Ovary (tissue), 9 donors: ENCODE data around the gene AKT1S1. TPM values are rescaled to one million over a fixed set of nuclear protein-coding genes. Genes with fewer than 3 reads are reported as not detected.
A peak's percentile ranks its signal among the peaks of the same experiment; 100 is the strongest.

Experiments used
- DNase-seq, 5 donors: peaks; one replicate each; pipeline ENCODE4 v3.0.0-alpha.2; 2019 to 2020
- H3K27ac ChIP-seq, 2 donors: fragments of 200-600 bp; one replicate each; pipeline versions ENCODE4 v1.5.1 to v1.8.0; 2019 to 2022
- H3K27me3 ChIP-seq: fragments of 200-600 bp; one replicate; pipeline ENCODE4 v1.8.0; 2022
- H3K36me3 ChIP-seq: fragments of 200-600 bp; sonication (generic); one replicate; pipeline ENCODE4 v1.5.1; 2019
- H3K4me1 ChIP-seq: one replicate; pipeline ENCODE4 v1.8.1; 2013; ENCODE audit warnings: mild to moderate bottlenecking, moderate library complexity; ENCODE audit not compliant: insufficient read depth
- H3K4me3 ChIP-seq: fragments of 200-600 bp; sonication (generic); one replicate; pipeline ENCODE4 v1.5.1; 2017
- H3K9me3 ChIP-seq, 2 donors: fragments of 200-600 bp in 1 of 2; sonication (generic) in 1 of 2; one replicate each; pipeline versions ENCODE4 v1.5.1 to v1.8.1; 2013 to 2019; ENCODE audit warnings: mild to moderate bottlenecking in 1 of 2, moderate library complexity in 1 of 2
- EP300 ChIP-seq: sonication (generic); formaldehyde crosslinking; IDR thresholded peaks from one replicate; pipeline ENCODE4 v1.6.1; 2017; ENCODE audit warnings: antibody characterized with exemption
- POLR2A ChIP-seq: fragments of 450-650 bp; IDR thresholded peaks from one replicate; pipeline ENCODE4 v1.6.1; 2017; ENCODE audit warnings: antibody characterized with exemption, mild to moderate bottlenecking, moderate library complexity
- WGBS, 3 donors: extraction: QIAGEN DNeasy Blood & Tissue Kit in 1 of 3; methylation state at CpG; one replicate each; pipeline versions ENCODE4 v1.1.5 to v1.1.7; 2013 to 2017; 5-methylcytosine and 5-hydroxymethylcytosine counted together
- intact Hi-C, 4 donors: fragments of 100-400 bp; cut with DNase I; formaldehyde crosslinking; loops; one replicate each; pipeline versions ENCODE4 v1.11.0 to v1.15.1; 2022 to 2023
- polyA plus RNA-seq, 2 donors: library from polyadenylated mRNA; stranded (reverse); fragments of 200-250 nt in 1 of 2; fragments of 350-450 nt in 1 of 2; fragmentation: Illumina TruSeq in 1 of 2; extraction: RNeasy Lipid Tissue Mini Kit (QIAGEN cat#74804) in 1 of 2; gene quantifications; one replicate each; pipeline ENCODE4 v1.2.3, GENCODE V29; 2013 to 2014
- total RNA-seq, 7 donors: library from RNA; depleted of rRNA in 2 of 7; stranded (reverse); fragments of >200 nt in 2 of 7; fragmentation: NEBNext Ultra II Directional in 3 of 7; extraction: Animal tissue kit (Norgen Biotek cat#: 25700) in 3 of 7; gene quantifications; one replicate each; pipeline versions ENCODE4 v1.1.0 to v1.2.4, GENCODE V29; 2016 to 2023
- TF ChIP-seq, protein P1 (sequence below), 3 donors: fragments of 450-650 bp in 2 of 3; fragments of 200-600 bp in 1 of 3; IDR thresholded peaks; one replicate each; pipeline versions ENCODE4 v1.5.1 to v1.8.0; 2016 to 2022; ENCODE audit warnings: antibody characterized with exemption in 3 of 3, mild to moderate bottlenecking in 1 of 3
- donor health status: DM: no; HTN: no; CAD: no; lungs with moderate emphysema.
- donor health status: DM: no; HTN: no; CAD: no.
- donor health status: Bipolar disorder and iron deficiency.
- donor health status: DM: yes; HTN: yes; CAD: no.
- donor health status: DM: no; HTN: no; CAD: no.
- donor health status: DM: yes; HTN: yes; CAD: no.

The AKT1S1 gene
- total and polyA plus RNA-seq, 9 donors = 10.6 to 45.3 (median 30.0) TPM

DNA sequence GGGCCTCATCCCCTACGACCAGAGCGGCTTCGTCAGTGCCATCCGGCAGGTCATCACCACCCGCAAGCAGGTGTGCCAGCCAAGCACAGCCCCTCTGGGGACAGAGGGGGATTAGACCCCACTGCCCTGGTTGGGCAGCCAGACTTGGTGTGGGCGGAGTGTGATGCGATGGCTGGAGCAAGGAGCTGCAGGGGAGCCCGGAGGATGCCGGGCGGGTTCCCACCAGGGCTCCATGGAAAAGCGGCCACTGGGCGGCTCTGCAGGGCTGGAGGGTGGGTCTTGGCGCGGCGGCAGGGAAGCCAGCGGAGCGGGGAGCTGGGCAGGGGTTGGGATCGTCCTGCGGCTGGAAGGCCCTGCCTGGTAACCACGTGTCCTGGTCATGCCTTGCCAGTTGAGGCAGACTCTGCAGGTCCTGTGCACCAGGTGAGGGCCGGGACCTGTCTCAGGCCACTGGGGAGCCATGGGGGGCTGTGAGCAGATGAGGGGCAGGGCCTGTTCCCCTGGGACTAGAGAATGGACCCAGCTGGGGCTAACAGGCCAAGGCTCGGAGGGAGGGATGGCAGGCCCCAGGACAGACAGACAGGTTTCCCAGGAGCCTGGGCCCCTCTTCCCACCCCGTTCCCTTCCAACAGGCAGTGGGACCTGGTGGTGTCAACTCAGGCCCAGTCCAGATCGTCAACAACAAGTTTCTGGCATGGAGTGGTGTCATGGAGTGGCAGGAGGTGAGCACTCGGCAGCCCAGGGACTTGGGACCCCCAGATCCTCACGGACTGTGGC, 19.9 kb downstream of the AKT1S1 start:
- DNase-seq = peak in 3 of 5 donors; percentile 11 to 45 (median 38)
- H3K27me3 ChIP-seq = no peaks in the 10 kb centered on the region
- H3K36me3 ChIP-seq = no peaks in the 10 kb centered on the region
- no peak overlapping the region for H3K4me3 ChIP-seq
- no peak for TF ChIP-seq EP300
- no peak overlapping the region for H3K27ac ChIP-seq
- 82 to 89% (median 84%) methylated on average over 25 to 26 of the region's 26 CpGs for WGBS, 3 donors
- H3K9me3 ChIP-seq = no peaks in the 10 kb centered on the region
- intact Hi-C loops = loop anchor here in 1 of 4 donors (5.0 kb wide), 1 partner anchor 35 kb away; no protein-coding TSS in a partner anchor
- H3K4me1 ChIP-seq = peaks cover 6% of the 10 kb centered on the region

DNA sequence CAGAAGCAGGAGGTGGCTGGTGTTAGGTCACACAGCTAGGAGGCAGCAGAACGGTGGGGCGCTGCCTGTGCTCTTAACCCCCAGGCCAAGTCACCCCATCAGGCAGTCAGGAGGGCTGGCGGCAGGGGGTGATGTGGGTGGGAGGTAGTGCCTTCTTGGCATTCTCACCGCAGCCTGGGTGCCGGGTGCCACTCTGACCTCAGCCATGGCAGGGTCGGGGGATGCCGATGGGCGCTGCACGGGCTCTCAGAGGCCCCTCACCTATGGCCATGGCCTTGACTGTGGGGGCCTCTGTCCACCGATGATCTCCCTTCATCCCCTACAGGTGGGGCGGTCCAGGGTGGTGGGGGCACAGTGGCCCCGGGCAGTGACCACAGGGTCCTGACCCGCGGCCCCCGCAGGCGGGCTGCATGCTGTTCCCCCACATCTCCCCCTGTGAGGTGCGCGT, 20.6 kb downstream of the AKT1S1 start:
- no peaks in the 10 kb centered on the region for H3K36me3 ChIP-seq
- DNase-seq = peak in 3 of 5 donors; percentile 27 to 45 (median 37)
- H3K27me3 ChIP-seq = no peaks in the 10 kb centered on the region
- H3K9me3 ChIP-seq = no peaks in the 10 kb centered on the region
- no peak overlapping the region for H3K4me3 ChIP-seq
- no peak for TF ChIP-seq EP300
- no peak for TF ChIP-seq POLR2A
- TF ChIP-seq, protein P1, sequence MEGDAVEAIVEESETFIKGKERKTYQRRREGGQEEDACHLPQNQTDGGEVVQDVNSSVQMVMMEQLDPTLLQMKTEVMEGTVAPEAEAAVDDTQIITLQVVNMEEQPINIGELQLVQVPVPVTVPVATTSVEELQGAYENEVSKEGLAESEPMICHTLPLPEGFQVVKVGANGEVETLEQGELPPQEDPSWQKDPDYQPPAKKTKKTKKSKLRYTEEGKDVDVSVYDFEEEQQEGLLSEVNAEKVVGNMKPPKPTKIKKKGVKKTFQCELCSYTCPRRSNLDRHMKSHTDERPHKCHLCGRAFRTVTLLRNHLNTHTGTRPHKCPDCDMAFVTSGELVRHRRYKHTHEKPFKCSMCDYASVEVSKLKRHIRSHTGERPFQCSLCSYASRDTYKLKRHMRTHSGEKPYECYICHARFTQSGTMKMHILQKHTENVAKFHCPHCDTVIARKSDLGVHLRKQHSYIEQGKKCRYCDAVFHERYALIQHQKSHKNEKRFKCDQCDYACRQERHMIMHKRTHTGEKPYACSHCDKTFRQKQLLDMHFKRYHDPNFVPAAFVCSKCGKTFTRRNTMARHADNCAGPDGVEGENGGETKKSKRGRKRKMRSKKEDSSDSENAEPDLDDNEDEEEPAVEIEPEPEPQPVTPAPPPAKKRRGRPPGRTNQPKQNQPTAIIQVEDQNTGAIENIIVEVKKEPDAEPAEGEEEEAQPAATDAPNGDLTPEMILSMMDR (IDR thresholded peaks at IDR 0.05) = no peak
- intact Hi-C loops = loop anchor here in 1 of 4 donors (5.0 kb wide), 1 partner anchor 34 kb away; no protein-coding TSS in a partner anchor
- H3K27ac ChIP-seq = no peak overlapping the region
- 76 to 83% (median 79%) methylated on average over 14 to 18 of the region's 18 CpGs for WGBS, 3 donors
- H3K4me1 ChIP-seq = peaks cover 8% of the 10 kb centered on the region

DNA sequence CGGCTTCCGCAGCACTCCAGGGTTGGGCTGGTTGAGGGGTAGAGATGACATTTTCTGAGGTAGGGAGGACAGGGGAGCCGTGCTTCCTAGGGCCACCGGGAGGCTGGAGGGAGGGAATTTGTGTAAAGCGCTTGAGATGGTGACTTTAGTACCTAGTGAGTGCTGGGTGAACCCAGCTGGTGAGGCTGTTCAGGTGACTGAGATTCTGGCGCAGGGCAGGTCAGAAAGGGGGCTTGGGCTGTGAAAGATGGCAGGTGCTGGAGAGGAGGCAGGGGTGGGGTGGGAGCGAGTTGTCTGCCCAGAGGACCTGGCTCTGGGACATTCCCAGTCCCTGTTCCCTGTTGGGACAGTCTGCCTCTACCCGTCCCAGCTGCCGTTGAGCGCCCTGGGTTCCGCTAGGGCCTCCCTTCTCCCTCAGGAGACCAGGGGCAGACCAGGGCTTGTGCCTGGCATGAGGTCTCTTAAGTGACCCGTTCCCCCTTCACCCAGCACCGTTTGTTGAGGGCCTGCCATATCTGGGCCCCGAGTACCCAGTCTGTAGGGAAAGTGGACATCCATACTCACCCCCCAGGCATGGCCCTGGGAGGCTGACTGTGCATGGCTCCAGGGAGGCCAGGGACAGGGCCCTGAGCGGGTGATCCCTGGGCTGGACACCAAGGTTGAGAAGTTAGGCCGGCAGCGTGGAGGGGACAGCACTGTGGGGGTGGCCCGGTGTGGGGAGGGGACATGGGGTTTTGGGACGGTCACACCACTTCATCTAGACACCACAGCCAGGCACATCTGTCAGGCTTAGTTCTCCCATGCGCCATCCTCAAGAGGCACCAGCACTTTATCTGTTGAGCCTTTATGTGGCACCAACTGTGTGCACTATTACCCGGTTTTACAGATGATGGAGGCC, 21.2 kb downstream of the AKT1S1 start:
- peaks cover 8% of the 10 kb centered on the region for H3K4me1 ChIP-seq
- intact Hi-C loops = loop anchor here in 1 of 4 donors (5.0 kb wide), 1 partner anchor 34 kb away; no protein-coding TSS in a partner anchor
- H3K27ac ChIP-seq = peak overlapping the region in 1 of 2 donors; percentile 2
- no peaks in the 10 kb centered on the region for H3K27me3 ChIP-seq
- DNase-seq = peak in 2 of 5 donors; percentile 29 to 45
- H3K36me3 ChIP-seq = no peaks in the 10 kb centered on the region
- H3K4me3 ChIP-seq = no peak overlapping the region
- TF ChIP-seq EP300 = no peak
- no peak for TF ChIP-seq POLR2A
- no peaks in the 10 kb centered on the region for H3K9me3 ChIP-seq
- WGBS, 3 donors = 78 to 84% (median 81%) methylated on average over 21 of the region's 21 CpGs

DNA sequence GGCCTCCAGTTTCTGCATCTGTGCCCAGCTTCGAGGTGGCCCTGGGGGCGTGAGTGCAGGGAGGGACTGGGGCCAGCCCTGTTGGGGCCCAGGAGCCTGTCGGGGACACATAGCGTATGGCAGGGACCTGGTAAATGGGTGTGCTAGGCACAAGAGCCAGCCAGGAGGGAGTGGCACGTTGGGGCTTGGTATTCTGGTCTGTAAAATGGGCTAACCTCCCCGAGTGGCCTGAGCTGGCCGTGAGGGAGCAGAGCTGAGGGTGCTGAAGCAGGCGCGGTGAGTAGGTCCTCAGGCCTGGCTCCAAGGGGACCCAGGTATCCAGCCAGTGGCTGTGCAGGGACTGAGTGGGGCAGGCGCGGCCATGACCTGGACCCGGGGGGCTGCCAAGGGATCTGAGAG, 21.9 kb downstream of the AKT1S1 start:
- peak overlapping the region in 1 of 2 donors; percentile 2 for H3K27ac ChIP-seq
- DNase-seq = peak in 3 of 5 donors; percentile 29 to 43 (median 31)
- intact Hi-C loops = loop anchor here in 1 of 4 donors (5.0 kb wide), 1 partner anchor 33 kb away; no protein-coding TSS in a partner anchor
- H3K36me3 ChIP-seq = no peaks in the 10 kb centered on the region
- H3K4me3 ChIP-seq = no peak overlapping the region
- H3K4me1 ChIP-seq = peaks cover 4% of the 10 kb centered on the region
- TF ChIP-seq POLR2A = no peak
- TF ChIP-seq, protein P1 (IDR thresholded peaks at IDR 0.05) = no peak
- no peak for TF ChIP-seq EP300
- no peaks in the 10 kb centered on the region for H3K27me3 ChIP-seq
- WGBS, 3 donors = 80 to 81% (median 81%) methylated on average over 12 of the region's 12 CpGs
- H3K9me3 ChIP-seq = no peaks in the 10 kb centered on the region
